Jurkat, Clone E6-1 (cell line): Measurements from ENCODE around the gene RPUSD1.

Experiments
- DNase-seq: peaks from one replicate; pipeline ENCODE4 v3.0.0-alpha.2; 2011; ENCODE audit warnings: low read depth, low spot score
- H3K4me3 ChIP-seq: 2 replicates; pipeline ENCODE4 v1.5.1; 2011; ENCODE audit warnings: mild to moderate bottlenecking, low read length, control low read depth, moderate library complexity

Gene RPUSD1

DNA sequence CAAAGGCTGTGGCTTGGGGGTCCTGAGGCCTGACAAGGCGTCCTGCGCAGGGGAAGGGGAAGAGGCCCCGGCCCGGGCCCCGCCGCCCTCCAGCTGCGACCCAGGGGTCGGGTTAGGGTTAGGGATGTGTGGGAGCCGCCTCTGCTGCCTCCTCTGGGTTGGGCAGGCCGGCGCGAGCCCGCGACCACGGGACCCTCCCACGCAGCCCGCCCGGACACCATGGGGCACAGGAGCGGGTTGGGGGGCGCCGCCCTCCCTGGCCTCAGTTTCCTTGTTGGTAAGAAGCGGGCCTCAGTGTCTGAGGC lies 47.8 kb downstream of the RPUSD1 start:
- DNase-seq, result no peak
- peak overlapping the region; percentile 77 for H3K4me3 ChIP-seq

DNA sequence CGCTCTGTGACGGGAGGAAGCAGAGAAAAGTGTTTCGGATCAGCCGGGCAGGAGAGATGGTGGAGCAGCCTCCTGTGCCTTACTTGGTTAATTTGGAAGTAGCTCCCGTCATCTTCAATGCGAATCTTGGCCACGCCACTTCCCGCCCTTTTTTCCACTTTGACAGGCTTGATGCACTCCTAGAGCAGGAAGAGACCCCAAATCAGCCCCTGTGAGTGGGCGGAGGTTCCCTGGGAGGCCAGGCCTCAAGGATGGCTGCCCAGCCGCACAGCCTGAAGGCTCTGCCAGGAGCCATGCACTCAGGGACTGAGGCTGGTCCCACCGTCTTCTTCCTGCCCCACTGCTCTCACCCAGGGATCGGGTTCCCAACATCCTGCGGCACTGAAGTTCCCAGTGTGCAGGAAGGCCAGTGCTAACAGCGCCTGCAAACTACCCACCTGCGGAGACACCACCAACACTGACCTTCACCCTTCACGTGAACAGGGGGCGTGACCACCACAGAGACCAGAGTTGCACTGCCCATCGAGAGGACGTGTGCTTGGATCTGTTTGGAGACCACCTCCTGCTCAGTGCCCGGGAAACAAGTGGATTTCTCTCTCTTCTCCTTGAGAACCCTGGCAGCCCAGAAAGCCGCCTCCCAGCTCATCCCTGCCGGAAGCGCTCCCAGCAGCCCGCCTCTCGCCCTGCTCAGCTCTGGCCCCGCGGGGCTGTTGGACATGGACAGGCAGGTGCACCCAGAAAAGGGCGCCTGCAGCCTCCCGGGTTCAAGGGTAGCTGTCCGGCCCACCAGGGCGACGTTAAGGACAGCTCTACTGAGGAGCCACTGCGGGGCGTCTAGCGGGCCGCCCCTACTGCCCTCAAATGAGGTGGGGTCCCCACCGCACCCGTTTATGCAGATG lies 48.4 kb downstream of the RPUSD1 start:
- H3K4me3 ChIP-seq, result peak overlapping the region; percentile 77
- no peak for DNase-seq

DNA sequence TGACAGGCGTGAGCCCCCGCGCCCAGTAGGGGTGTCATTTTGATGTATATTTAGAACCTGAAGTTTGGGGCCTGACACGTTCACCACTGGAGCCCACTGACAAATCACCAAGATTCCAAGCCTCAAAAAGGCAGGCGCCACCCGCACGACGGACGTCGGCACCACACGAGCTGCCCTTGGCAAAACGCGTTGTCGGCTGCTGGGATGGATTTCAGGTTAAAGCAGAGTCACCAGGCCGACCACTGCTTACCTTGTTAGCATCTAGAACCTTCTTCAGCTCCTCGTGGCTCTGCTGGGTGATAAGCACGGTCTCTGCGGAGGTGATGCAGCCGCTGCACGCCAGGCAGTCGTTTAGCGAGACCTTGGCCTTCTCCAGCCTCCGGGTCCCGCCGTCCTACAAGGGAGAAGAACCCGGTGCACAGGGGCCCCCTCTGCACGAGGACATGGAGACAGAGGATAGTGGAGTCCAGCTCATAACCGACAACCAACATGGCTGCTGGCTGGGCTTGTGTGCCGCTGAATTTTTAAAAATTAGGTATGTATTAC lies 51.2 kb downstream of the RPUSD1 start:
- peak overlapping the region; percentile 57 for H3K4me3 ChIP-seq
- DNase-seq, result no peak

DNA sequence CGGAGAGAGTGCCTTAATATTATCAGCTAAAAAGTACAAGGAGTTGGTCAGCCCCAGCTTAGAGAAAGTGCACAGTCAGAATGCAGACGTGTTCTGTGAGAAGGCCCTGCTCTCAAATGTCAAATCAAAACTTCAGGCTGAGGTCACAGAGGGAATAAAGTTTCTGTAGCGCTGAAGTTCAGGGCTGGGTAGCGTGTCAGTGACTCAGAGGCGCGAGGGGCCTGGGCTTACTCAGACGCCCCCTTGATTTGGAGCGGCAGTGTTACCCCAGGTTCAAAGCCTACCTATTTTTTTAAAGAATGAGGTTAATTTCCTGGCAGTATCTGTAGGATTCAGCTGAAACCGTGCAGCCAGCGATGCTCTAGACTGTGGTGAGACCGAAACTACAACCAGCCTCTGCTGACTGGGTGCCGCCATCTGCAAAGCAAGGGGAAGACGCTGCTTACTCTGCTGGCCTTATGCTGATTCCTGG lies 52.2 kb downstream of the RPUSD1 start:
- no peak overlapping the region for H3K4me3 ChIP-seq
- DNase-seq, result no peak

DNA sequence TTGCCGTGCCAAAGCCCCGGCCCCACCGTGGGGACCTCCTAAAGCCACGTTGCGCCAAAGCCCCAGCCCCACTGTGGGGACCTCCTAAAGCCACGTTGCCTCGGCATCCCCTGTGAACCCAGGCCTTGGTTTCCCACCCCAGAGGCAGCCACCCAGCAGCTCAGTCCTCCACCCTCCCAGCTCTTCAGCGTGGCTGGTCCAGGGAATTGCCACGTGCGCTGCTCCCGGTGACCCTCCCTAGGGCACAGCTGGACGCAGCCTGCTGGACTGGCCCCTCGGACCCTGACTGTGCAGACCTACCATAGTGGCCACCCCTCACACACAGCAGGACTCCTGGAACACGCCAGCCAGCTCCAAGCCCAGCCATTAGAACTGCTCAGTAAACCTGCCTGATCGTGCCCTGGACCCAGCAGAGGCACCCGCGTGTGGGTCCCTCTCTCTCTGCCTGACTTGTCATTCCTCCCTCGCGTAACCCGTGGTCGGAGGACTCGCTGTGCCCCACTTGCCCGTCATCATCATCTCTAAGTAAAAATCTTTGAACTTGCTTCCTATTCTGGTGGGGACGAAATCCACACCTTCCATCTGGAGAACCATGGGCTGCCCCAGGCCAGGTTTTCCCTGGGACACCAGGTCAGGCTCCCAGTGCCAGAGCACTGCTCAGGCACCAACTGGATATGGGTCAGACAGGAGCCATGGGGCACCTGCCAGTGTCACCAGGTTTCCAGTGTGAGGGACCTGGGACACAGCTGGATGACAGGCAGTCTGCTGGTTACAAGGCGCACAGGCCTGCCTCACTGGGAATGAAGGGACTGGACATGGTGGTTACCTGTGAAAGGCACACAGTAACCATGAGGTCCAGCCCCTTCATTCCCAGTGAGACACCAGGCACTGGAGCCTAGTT lies 53.0 kb downstream of the RPUSD1 start:
- H3K4me3 ChIP-seq, result no peak overlapping the region
- no peak for DNase-seq
